Activated CD4-positive, CD25-positive, alpha-beta regulatory T cell treated with anti-CD3 and anti-CD28 coated beads, Interleukin-2, amount 50 U/mL, for 24 hours (primary cell): ENCODE results near the gene LAMA5.

Source experiments
- ATAC-seq, 2 donors: fragments of 150-1000 bp; cut with Tn5 transposase; one replicate each; pipeline ENCODE4 v1.10.0; 2021; ENCODE audit warnings: mild to moderate bottlenecking in 1 of 2, moderate library complexity in 1 of 2

LAMA5 gene

GRCh38 chr20:62315773-62316172 lies 51.3 kb downstream of the LAMA5 start:
- no peak for ATAC-seq

- ATAC-seq = no peak
These were observed 52.3 kb downstream of the LAMA5 start for GRCh38 chr20:62314711-62315302.

- no peak for ATAC-seq
These were observed 52.8 kb downstream of the LAMA5 start for GRCh38 chr20:62314339-62314638.

GRCh38 chr20:62313460-62314338 lies 53.4 kb downstream of the LAMA5 start:
- no peak for ATAC-seq

GRCh38 chr20:62313021-62313420 lies 54.1 kb downstream of the LAMA5 start:
- no peak for ATAC-seq

GRCh38 chr20:62312662-62312977 lies 54.5 kb downstream of the LAMA5 start:
- no peak for ATAC-seq

GRCh38 chr20:62311832-62312661 lies 55.1 kb downstream of the LAMA5 start:
- ATAC-seq = no peak

- ATAC-seq = no peak
These were observed 56.0 kb downstream of the LAMA5 start for GRCh38 chr20:62311150-62311549.

- no peak for ATAC-seq
These were observed 56.4 kb downstream of the LAMA5 start for GRCh38 chr20:62310757-62311121.

- no peak for ATAC-seq
These were observed 57.0 kb downstream of the LAMA5 start for GRCh38 chr20:62309947-62310756.

- ATAC-seq = no peak
These were observed 57.7 kb downstream of the LAMA5 start for GRCh38 chr20:62309198-62309944.

GRCh38 chr20:62308102-62308822 lies 58.9 kb downstream of the LAMA5 start:
- no peak for ATAC-seq

- no peak for ATAC-seq
These were observed 59.6 kb downstream of the LAMA5 start for GRCh38 chr20:62307226-62308101.

GRCh38 chr20:62306414-62307187 lies 60.5 kb downstream of the LAMA5 start:
- no peak for ATAC-seq

GRCh38 chr20:62305765-62306413 lies 61.2 kb downstream of the LAMA5 start:
- no peak for ATAC-seq

- ATAC-seq = no peak
These were observed 61.9 kb downstream of the LAMA5 start for GRCh38 chr20:62305149-62305764.

- no peak for ATAC-seq
These were observed 62.6 kb downstream of the LAMA5 start for GRCh38 chr20:62304331-62305148.
